Measurements from ENCODE around the gene BTAF1.

- TF ChIP-seq CTCF (IDR thresholded peaks at IDR 0.05; ENCODE audit: insufficient read depth, low read length) (no peak), REST (IDR thresholded peaks at IDR 0.05; ENCODE audit: insufficient replicate concordance, low read depth) (no peak)
Measured at GRCh38 chr10:92010047-92010735, 86.6 kb downstream of the BTAF1 start.

Measured in HL-60 (cell line).